SK-N-SH treated with all-trans-retinoic acid at 6 μM for 48 hours (cell line): ENCODE data around the gene ZNF57.
"Not testable (repeated sequence)": the region's sequence is repeated elsewhere in the genome, so short reads cannot be mapped to it uniquely, and the experiment has no call there.

ENCODE experiments used
- ATAC-seq: fragments of 200-7000 bp; cut with Tn5 transposase; 3 replicates; pipeline ENCODE4 v1.9.1; 2020; ENCODE audit warnings: mild to moderate bottlenecking, moderate library complexity
- BACH2 ChIP-seq: fragments of 250-450 bp; sonication (Bioruptor Pico); IDR thresholded peaks from 2 replicates; pipeline ENCODE4 v1.9.0; 2021; ENCODE audit warnings: mild to moderate bottlenecking, borderline replicate concordance
- CSDC2 ChIP-seq: fragments of 250-450 bp; sonication (Bioruptor Pico); IDR thresholded peaks from 2 replicates; pipeline ENCODE4 v1.5.0; 2020; ENCODE audit warnings: mild to moderate bottlenecking, moderate library complexity
- ESRRG ChIP-seq: fragments of 250-450 bp; sonication (Bioruptor Pico); IDR thresholded peaks from 2 replicates; pipeline ENCODE4 v1.6.1; 2021; ENCODE audit warnings: mild to moderate bottlenecking
- GLIS3 ChIP-seq: fragments of 250-450 bp; sonication (Bioruptor Pico); IDR thresholded peaks from 2 replicates; pipeline ENCODE4 v1.5.0; 2020; ENCODE audit warnings: mild to moderate bottlenecking, moderate library complexity
- ISL1 ChIP-seq: fragments of 250-450 bp; sonication (Bioruptor Pico); IDR thresholded peaks from 2 replicates; pipeline ENCODE4 v2.1.2; 2022; ENCODE audit warnings: mild to moderate bottlenecking, moderate library complexity
- OSR1 ChIP-seq: fragments of 250-450 bp; sonication (Bioruptor Pico); IDR thresholded peaks from 2 replicates; pipeline ENCODE4 v1.8.0; 2022; ENCODE audit warnings: moderate library complexity, mild to moderate bottlenecking, inconsistent platforms
- PPARA ChIP-seq: fragments of 250-450 bp; sonication (Bioruptor Pico); IDR thresholded peaks from 2 replicates; pipeline ENCODE4 v1.5.0; 2020; ENCODE audit warnings: mild to moderate bottlenecking, borderline replicate concordance
- RARB ChIP-seq: fragments of 250-450 bp; sonication (Bioruptor Pico); IDR thresholded peaks from 2 replicates; pipeline ENCODE4 v1.8.0; 2021; ENCODE audit warnings: mild to moderate bottlenecking, moderate library complexity
- SNAI2 ChIP-seq: fragments of 250-450 bp; sonication (Bioruptor Pico); IDR thresholded peaks from 2 replicates; pipeline ENCODE4 v1.5.0; 2020; ENCODE audit warnings: mild to moderate bottlenecking, moderate library complexity
- TCF4 ChIP-seq: fragments of 250-450 bp; sonication (Bioruptor Pico); IDR thresholded peaks from 2 replicates; pipeline ENCODE4 v1.8.0; 2021; ENCODE audit warnings: mild to moderate bottlenecking, moderate library complexity, borderline replicate concordance
- TOX ChIP-seq: fragments of 250-450 bp; sonication (Bioruptor Pico); IDR thresholded peaks from 2 replicates; pipeline ENCODE4 v1.8.0; 2021; ENCODE audit warnings: mild to moderate bottlenecking, moderate library complexity, borderline replicate concordance
- ZFP3 ChIP-seq: fragments of 250-450 bp; sonication (Bioruptor Pico); IDR thresholded peaks from 2 replicates; pipeline ENCODE4 v1.5.0; 2020; ENCODE audit warnings: mild to moderate bottlenecking, moderate library complexity
- ZFP30 ChIP-seq: fragments of 450-650 bp; formaldehyde crosslinking; IDR thresholded peaks from 2 replicates; pipeline ENCODE4 v1.5.0; 2022; ENCODE audit warnings: mild to moderate bottlenecking, moderate library complexity
- ZNF565 ChIP-seq: fragments of 450-650 bp; formaldehyde crosslinking; conservative IDR thresholded peaks from 2 replicates; pipeline ENCODE4 v1.5.0; 2020; ENCODE audit warnings: low read depth, mild to moderate bottlenecking, moderate library complexity
- ZNF70 ChIP-seq: fragments of 450-650 bp; formaldehyde crosslinking; IDR thresholded peaks from 2 replicates; pipeline ENCODE4 v1.5.0; 2020; ENCODE audit warnings: mild to moderate bottlenecking, moderate library complexity
- ZNF8 ChIP-seq: fragments of 450-650 bp; formaldehyde crosslinking; IDR thresholded peaks from 2 replicates; pipeline ENCODE4 v1.5.0; 2020; ENCODE audit warnings: mild to moderate bottlenecking, moderate library complexity
- TF ChIP-seq, protein P1 (sequence below): fragments of 250-450 bp; sonication (Bioruptor Pico); IDR thresholded peaks from 2 replicates; pipeline ENCODE4 v1.5.1; 2020; ENCODE audit warnings: low read depth, mild to moderate bottlenecking, moderate library complexity
- TF ChIP-seq, protein P2 (sequence below): fragments of 250-450 bp; sonication (Bioruptor Pico); IDR thresholded peaks from 2 replicates; pipeline ENCODE4 v1.8.0; 2020; ENCODE audit warnings: mild to moderate bottlenecking, moderate library complexity, borderline replicate concordance
- TF ChIP-seq, protein P3 (sequence below): fragments of 250-450 bp; sonication (Bioruptor Pico); IDR thresholded peaks from 2 replicates; pipeline ENCODE4 v1.5.1; 2021; ENCODE audit warnings: mild to moderate bottlenecking, moderate library complexity
- TF ChIP-seq, protein P4 (sequence below): fragments of 250-450 bp; sonication (Bioruptor Pico); IDR thresholded peaks from 2 replicates; pipeline ENCODE4 v1.8.0; 2021; ENCODE audit warnings: low read depth, mild to moderate bottlenecking, moderate library complexity, borderline replicate concordance
- TF ChIP-seq, protein P5 (sequence below): fragments of 250-450 bp; sonication (Bioruptor Pico); IDR thresholded peaks from 2 replicates; pipeline ENCODE4 v1.5.0; 2020; ENCODE audit warnings: mild to moderate bottlenecking, moderate library complexity

Gene ZNF57

DNA sequence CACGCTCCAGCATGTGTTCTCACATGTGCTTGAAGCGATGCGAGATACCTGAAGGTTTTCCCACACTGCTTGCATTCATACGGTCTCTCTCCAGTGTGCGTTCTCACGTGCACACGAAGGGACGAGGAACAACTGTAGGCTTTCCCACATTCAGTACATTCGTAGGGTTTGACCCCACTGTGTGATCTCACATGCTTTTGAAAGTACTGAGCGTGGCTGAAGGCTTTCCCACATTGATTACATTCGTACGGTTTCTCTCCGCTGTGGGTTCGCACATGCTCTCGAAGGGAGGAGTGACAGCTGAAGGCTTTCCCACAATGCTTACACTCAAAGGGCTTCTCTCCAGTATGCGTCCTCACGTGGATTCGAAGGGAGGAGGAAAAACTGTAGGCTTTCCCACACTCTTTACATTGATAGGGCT lies 32.8 kb downstream of the ZNF57 start:
- ATAC-seq, result no peak

DNA sequence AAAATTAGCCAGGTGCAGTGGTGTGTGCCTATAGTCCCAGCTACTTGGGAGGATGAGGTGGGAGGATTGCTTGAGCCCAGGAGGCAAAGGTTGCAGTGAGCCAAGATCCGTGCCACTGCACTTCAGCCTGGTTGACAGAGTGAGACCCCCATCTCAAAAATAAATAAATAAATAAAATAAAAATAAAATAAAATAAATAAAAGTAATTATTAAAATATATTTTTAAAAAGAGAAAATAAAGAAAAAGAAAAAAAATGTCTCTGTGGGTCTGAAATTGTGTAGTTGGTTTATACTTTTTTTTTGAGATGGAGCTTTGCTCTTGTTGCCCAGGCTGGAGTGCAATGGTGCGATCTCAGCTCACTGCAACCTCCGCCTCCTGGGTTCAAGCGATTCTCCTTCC lies 35.1 kb downstream of the ZNF57 start:
- ATAC-seq, result not testable (repeated sequence)

More for the DNA sequence above, 32.8 kb downstream of the ZNF57 start:
- TF ChIP-seq ZNF70 (CRISPR knock-in tag), result no peak
- no peak for TF ChIP-seq SNAI2 (CRISPR knock-in tag)
- no peak for TF ChIP-seq PPARA (CRISPR knock-in tag)
- no peak for TF ChIP-seq TOX (CRISPR knock-in tag)
- no peak for TF ChIP-seq ZNF565 (CRISPR knock-in tag)
- TF ChIP-seq OSR1 (CRISPR knock-in tag), result no peak
- TF ChIP-seq, protein P1, sequence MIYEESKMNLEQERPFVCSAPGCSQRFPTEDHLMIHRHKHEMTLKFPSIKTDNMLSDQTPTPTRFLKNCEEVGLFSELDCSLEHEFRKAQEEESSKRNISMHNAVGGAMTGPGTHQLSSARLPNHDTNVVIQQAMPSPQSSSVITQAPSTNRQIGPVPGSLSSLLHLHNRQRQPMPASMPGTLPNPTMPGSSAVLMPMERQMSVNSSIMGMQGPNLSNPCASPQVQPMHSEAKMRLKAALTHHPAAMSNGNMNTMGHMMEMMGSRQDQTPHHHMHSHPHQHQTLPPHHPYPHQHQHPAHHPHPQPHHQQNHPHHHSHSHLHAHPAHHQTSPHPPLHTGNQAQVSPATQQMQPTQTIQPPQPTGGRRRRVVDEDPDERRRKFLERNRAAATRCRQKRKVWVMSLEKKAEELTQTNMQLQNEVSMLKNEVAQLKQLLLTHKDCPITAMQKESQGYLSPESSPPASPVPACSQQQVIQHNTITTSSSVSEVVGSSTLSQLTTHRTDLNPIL, result no peak
- TF ChIP-seq, protein P2, sequence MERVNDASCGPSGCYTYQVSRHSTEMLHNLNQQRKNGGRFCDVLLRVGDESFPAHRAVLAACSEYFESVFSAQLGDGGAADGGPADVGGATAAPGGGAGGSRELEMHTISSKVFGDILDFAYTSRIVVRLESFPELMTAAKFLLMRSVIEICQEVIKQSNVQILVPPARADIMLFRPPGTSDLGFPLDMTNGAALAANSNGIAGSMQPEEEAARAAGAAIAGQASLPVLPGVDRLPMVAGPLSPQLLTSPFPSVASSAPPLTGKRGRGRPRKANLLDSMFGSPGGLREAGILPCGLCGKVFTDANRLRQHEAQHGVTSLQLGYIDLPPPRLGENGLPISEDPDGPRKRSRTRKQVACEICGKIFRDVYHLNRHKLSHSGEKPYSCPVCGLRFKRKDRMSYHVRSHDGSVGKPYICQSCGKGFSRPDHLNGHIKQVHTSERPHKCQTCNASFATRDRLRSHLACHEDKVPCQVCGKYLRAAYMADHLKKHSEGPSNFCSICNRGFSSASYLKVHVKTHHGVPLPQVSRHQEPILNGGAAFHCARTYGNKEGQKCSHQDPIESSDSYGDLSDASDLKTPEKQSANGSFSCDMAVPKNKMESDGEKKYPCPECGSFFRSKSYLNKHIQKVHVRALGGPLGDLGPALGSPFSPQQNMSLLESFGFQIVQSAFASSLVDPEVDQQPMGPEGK (CRISPR knock-in tag), result no peak
- TF ChIP-seq TCF4 (CRISPR knock-in tag), result no peak
- no peak for TF ChIP-seq ISL1
- TF ChIP-seq, protein P3, sequence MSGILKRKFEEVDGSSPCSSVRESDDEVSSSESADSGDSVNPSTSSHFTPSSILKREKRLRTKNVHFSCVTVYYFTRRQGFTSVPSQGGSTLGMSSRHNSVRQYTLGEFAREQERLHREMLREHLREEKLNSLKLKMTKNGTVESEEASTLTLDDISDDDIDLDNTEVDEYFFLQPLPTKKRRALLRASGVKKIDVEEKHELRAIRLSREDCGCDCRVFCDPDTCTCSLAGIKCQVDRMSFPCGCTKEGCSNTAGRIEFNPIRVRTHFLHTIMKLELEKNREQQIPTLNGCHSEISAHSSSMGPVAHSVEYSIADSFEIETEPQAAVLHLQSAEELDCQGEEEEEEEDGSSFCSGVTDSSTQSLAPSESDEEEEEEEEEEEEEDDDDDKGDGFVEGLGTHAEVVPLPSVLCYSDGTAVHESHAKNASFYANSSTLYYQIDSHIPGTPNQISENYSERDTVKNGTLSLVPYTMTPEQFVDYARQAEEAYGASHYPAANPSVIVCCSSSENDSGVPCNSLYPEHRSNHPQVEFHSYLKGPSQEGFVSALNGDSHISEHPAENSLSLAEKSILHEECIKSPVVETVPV (CRISPR knock-in tag), result no peak
- no peak for TF ChIP-seq GLIS3
- TF ChIP-seq, all 23 proteins: peak for 0

DNA sequence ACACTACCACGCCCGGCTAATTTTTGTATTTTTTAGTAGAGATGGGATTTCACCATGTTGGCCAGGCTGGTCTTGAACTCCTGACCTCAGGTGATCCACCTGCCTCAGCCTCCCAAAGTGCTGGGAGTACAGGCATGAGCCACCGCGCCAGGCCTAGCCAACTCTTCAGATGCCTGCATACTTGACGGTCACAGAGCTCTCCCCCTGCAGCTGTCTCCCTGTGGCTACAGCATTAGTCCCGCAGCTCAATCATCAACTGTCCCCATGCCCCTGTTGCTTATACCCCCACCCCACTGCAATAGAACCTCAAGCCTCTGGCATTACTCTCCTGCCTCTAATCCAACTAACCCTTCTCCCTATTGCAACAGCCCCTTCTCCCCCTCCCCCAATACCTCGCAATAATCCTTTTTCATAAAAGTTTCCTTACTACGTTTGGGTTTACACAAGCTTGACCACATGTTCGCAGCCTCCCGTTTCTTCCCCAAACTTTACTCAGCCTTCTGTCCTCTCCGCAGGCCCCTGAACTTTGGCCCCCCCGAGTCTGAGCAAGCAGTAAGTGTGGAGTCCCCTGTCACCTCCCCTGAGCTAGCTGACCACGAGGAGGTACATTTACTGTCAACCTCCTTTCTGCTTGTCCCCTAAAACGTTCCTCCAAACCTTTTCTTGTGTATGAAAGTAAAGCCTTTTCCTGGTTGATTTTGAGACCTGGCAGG lies 42.4 kb downstream of the ZNF57 start:
- TF ChIP-seq RARB, result no peak
- TF ChIP-seq ZNF8 (CRISPR knock-in tag), result no peak
- TF ChIP-seq ZFP30 (CRISPR knock-in tag), result no peak
- TF ChIP-seq PPARA (CRISPR knock-in tag), result no peak
- TF ChIP-seq OSR1 (CRISPR knock-in tag), result no peak
- TF ChIP-seq TOX (CRISPR knock-in tag), result no peak
- TF ChIP-seq, protein P3 (CRISPR knock-in tag), result no peak
- TF ChIP-seq SNAI2 (CRISPR knock-in tag), result no peak
- no peak for TF ChIP-seq CSDC2 (CRISPR knock-in tag)
- TF ChIP-seq ESRRG (CRISPR knock-in tag), result no peak
- TF ChIP-seq, protein P4, sequence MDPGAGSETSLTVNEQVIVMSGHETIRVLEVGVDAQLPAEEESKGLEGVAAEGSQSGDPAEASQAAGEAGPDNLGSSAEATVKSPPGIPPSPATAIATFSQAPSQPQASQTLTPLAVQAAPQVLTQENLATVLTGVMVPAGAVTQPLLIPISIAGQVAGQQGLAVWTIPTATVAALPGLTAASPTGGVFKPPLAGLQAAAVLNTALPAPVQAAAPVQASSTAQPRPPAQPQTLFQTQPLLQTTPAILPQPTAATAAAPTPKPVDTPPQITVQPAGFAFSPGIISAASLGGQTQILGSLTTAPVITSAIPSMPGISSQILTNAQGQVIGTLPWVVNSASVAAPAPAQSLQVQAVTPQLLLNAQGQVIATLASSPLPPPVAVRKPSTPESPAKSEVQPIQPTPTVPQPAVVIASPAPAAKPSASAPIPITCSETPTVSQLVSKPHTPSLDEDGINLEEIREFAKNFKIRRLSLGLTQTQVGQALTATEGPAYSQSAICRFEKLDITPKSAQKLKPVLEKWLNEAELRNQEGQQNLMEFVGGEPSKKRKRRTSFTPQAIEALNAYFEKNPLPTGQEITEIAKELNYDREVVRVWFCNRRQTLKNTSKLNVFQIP (CRISPR knock-in tag), result no peak
- TF ChIP-seq ZNF70 (CRISPR knock-in tag), result no peak
- TF ChIP-seq, protein P2 (CRISPR knock-in tag), result no peak
- TF ChIP-seq BACH2 (CRISPR knock-in tag), result no peak
- TF ChIP-seq, protein P5, sequence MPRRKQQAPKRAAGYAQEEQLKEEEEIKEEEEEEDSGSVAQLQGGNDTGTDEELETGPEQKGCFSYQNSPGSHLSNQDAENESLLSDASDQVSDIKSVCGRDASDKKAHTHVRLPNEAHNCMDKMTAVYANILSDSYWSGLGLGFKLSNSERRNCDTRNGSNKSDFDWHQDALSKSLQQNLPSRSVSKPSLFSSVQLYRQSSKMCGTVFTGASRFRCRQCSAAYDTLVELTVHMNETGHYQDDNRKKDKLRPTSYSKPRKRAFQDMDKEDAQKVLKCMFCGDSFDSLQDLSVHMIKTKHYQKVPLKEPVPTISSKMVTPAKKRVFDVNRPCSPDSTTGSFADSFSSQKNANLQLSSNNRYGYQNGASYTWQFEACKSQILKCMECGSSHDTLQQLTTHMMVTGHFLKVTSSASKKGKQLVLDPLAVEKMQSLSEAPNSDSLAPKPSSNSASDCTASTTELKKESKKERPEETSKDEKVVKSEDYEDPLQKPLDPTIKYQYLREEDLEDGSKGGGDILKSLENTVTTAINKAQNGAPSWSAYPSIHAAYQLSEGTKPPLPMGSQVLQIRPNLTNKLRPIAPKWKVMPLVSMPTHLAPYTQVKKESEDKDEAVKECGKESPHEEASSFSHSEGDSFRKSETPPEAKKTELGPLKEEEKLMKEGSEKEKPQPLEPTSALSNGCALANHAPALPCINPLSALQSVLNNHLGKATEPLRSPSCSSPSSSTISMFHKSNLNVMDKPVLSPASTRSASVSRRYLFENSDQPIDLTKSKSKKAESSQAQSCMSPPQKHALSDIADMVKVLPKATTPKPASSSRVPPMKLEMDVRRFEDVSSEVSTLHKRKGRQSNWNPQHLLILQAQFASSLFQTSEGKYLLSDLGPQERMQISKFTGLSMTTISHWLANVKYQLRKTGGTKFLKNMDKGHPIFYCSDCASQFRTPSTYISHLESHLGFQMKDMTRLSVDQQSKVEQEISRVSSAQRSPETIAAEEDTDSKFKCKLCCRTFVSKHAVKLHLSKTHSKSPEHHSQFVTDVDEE (CRISPR knock-in tag), result no peak
- TF ChIP-seq ZFP3, result no peak
- TF ChIP-seq, all 23 proteins: peak for 0
- ATAC-seq, result no peak
